Neural cell (in vitro differentiated cells): ENCODE measurements around the gene CEMIP. TPM values are rescaled to one million over a fixed set of nuclear protein-coding genes. Genes with fewer than 3 reads are reported as not detected.

Source experiments
- H2AFZ ChIP-seq: fragments of 200-600, 300-800 bp; sonication (generic), shearing (Covaris generic); 2 replicates; pipeline ENCODE4 v1.6.0; 2014; ENCODE audit warnings: low read depth, mild to moderate bottlenecking, antibody characterized with exemption, low read length, moderate library complexity
- H3F3A ChIP-seq: fragments of 200-600 bp; shearing (Covaris generic); 2 replicates; pipeline ENCODE4 v1.6.1; 2016; ENCODE audit warnings: mild to moderate bottlenecking, moderate library complexity, mixed read lengths, antibody characterized with exemption, low read length; ENCODE audit not compliant: insufficient read depth, poor library complexity, severe bottlenecking
- H3K27ac ChIP-seq: fragments of 200-600, 300-800 bp; sonication (generic), shearing (Covaris generic); 2 replicates; pipeline ENCODE4 v1.5.1; 2014; ENCODE audit warnings: mild to moderate bottlenecking, low read length, moderate library complexity
- H3K27me3 ChIP-seq: fragments of 300-800, 200-600 bp; sonication (generic), shearing (Covaris generic); 2 replicates; pipeline ENCODE4 v1.6.0; 2014; ENCODE audit warnings: mild to moderate bottlenecking, low read depth, low read length, moderate library complexity; ENCODE audit not compliant: insufficient read depth
- H3K36me3 ChIP-seq: fragments of 300-800, 200-600 bp; sonication (generic), shearing (Covaris generic); 2 replicates; pipeline ENCODE4 v1.5.1; 2014; ENCODE audit warnings: mild to moderate bottlenecking, antibody characterized with exemption, low read length, moderate library complexity; ENCODE audit not compliant: insufficient read depth
- H3K4me2 ChIP-seq: fragments of 300-800, 200-600 bp; sonication (generic), shearing (Covaris generic); 2 replicates; pipeline ENCODE4 v1.6.0; 2014; ENCODE audit warnings: mild to moderate bottlenecking, low read length
- H3K4me3 ChIP-seq: fragments of 300-800, 200-600 bp; sonication (generic), shearing (Covaris generic); 2 replicates; pipeline ENCODE4 v1.5.1; 2014; ENCODE audit warnings: mild to moderate bottlenecking, low read length, moderate library complexity
- H3K79me2 ChIP-seq: fragments of 200-600 bp; shearing (Covaris generic); replicated peaks from 2 replicates; pipeline ENCODE4 v1.6.0; 2014; ENCODE audit warnings: mild to moderate bottlenecking, low read length, moderate library complexity; ENCODE audit not compliant: insufficient read depth
- H3K9ac ChIP-seq: fragments of 300-800, 200-600 bp; sonication (generic), shearing (Covaris generic); 2 replicates; pipeline ENCODE4 v1.6.1; 2016; ENCODE audit warnings: mild to moderate bottlenecking, low read length, mixed read lengths
- H3K9me2 ChIP-seq: fragments of 200-600 bp; shearing (Covaris generic); 2 replicates; pipeline ENCODE4 v1.6.1; 2016; ENCODE audit warnings: mild to moderate bottlenecking, low read length, mixed read lengths; ENCODE audit not compliant: insufficient read depth
- H3K9me3 ChIP-seq: fragments of 200-600, 300-800 bp; sonication (generic), shearing (Covaris generic); 2 replicates; pipeline ENCODE4 v1.6.1; 2016; ENCODE audit warnings: mild to moderate bottlenecking, mixed run types, low read length, moderate library complexity, mixed read lengths
- H4K20me1 ChIP-seq: fragments of 200-600 bp; shearing (Covaris generic); 2 replicates; pipeline ENCODE4 v1.6.1; 2016; ENCODE audit warnings: mild to moderate bottlenecking, mixed run types; ENCODE audit not compliant: insufficient read depth
- CTCF ChIP-seq: fragments of 450-650 bp; IDR thresholded peaks from 2 replicates; pipeline ENCODE4 v1.5.1; 2014; ENCODE audit warnings: antibody characterized with exemption, mild to moderate bottlenecking, moderate library complexity; ENCODE audit not compliant: poor library complexity, severe bottlenecking
- EP300 ChIP-seq: fragments of 450-650 bp; conservative IDR thresholded peaks from 2 replicates; pipeline ENCODE4 v1.6.1; 2014; ENCODE audit warnings: antibody characterized with exemption, mild to moderate bottlenecking, moderate library complexity; ENCODE audit not compliant: poor library complexity, severe bottlenecking
- EZH2 ChIP-seq: fragments of 200-600, 300-800 bp; shearing (Covaris generic), sonication (generic); IDR thresholded peaks from 2 replicates; pipeline ENCODE4 v1.6.1; 2014; ENCODE audit warnings: antibody characterized with exemption, low read length, borderline replicate concordance, mild to moderate bottlenecking; ENCODE audit not compliant: insufficient read depth, poor library complexity, severe bottlenecking
- MXI1 ChIP-seq: fragments of 450-650 bp; conservative IDR thresholded peaks from 2 replicates; pipeline ENCODE4 v1.6.1; 2014; ENCODE audit warnings: antibody characterized with exemption, mild to moderate bottlenecking; ENCODE audit not compliant: poor library complexity, severe bottlenecking
- POLR2AphosphoS5 ChIP-seq: IDR thresholded peaks from 2 replicates; pipeline ENCODE4 v1.6.1; 2012
- RAD21 ChIP-seq: fragments of 450-650 bp; conservative IDR thresholded peaks from 2 replicates; pipeline ENCODE4 v1.6.1; 2014; ENCODE audit warnings: antibody characterized with exemption, mild to moderate bottlenecking, moderate library complexity
- REST ChIP-seq: IDR thresholded peaks from 2 replicates; pipeline ENCODE4 v1.6.1; 2012; ENCODE audit warnings: borderline replicate concordance
- SMC3 ChIP-seq: fragments of 450-650 bp; conservative IDR thresholded peaks from 2 replicates; pipeline ENCODE4 v1.6.1; 2014; ENCODE audit warnings: antibody characterized with exemption, mild to moderate bottlenecking, moderate library complexity; ENCODE audit not compliant: poor library complexity
- TAF1 ChIP-seq: IDR thresholded peaks from 2 replicates; pipeline ENCODE4 v1.6.1; 2012; ENCODE audit warnings: low read depth
- polyA minus RNA-seq: library from RNA; depleted of rRNA, polyadenylated mRNA; stranded (reverse); fragments of >200 nt; gene quantifications from 2 replicates; pipeline ENCODE4 v1.2.3, GENCODE V29; 2014
- polyA plus RNA-seq: library from polyadenylated mRNA; depleted of rRNA; stranded (reverse); fragments of >200 nt; gene quantifications from 2 replicates; pipeline ENCODE4 v1.2.3, GENCODE V29; 2014

CEMIP gene, protein sequence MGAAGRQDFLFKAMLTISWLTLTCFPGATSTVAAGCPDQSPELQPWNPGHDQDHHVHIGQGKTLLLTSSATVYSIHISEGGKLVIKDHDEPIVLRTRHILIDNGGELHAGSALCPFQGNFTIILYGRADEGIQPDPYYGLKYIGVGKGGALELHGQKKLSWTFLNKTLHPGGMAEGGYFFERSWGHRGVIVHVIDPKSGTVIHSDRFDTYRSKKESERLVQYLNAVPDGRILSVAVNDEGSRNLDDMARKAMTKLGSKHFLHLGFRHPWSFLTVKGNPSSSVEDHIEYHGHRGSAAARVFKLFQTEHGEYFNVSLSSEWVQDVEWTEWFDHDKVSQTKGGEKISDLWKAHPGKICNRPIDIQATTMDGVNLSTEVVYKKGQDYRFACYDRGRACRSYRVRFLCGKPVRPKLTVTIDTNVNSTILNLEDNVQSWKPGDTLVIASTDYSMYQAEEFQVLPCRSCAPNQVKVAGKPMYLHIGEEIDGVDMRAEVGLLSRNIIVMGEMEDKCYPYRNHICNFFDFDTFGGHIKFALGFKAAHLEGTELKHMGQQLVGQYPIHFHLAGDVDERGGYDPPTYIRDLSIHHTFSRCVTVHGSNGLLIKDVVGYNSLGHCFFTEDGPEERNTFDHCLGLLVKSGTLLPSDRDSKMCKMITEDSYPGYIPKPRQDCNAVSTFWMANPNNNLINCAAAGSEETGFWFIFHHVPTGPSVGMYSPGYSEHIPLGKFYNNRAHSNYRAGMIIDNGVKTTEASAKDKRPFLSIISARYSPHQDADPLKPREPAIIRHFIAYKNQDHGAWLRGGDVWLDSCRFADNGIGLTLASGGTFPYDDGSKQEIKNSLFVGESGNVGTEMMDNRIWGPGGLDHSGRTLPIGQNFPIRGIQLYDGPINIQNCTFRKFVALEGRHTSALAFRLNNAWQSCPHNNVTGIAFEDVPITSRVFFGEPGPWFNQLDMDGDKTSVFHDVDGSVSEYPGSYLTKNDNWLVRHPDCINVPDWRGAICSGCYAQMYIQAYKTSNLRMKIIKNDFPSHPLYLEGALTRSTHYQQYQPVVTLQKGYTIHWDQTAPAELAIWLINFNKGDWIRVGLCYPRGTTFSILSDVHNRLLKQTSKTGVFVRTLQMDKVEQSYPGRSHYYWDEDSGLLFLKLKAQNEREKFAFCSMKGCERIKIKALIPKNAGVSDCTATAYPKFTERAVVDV (N-terminal part only)
- polyA plus RNA-seq (0.04 and 0.06 TPM in 2 replicates), polyA minus RNA-seq (not detected in 2 replicates)

DNA sequence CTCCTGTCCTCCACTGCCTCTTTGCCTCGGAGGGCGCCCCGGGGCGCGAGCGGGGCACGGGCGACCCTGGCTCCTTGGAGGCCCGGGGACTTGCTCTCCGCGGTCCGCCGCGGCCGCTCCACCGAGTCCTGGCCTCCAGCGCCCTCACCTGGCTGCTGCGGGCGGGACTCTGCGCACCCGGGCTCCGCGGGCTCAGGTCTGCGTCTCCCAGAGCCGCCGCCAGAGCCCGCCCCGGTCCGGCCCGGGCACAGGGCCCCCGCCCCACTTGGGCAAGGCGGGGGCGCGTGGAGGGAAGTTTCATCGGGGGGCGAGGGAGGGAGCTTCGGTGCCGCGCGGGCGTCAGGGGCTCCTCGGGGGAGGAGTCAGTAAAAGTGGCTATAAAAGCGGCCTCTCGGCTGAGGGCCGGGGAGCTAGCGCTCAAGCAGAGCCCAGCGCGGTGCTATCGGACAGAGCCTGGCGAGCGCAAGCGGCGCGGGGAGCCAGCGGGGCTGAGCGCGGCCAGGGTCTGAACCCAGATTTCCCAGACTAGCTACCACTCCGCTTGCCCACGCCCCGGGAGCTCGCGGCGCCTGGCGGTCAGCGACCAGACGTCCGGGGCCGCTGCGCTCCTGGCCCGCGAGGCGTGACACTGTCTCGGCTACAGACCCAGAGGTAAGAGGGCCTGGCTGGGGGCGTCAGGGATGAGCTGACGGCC, at the start of gene CEMIP:
TSS of gene CEMIP (plus strand) at position 407 of the 694 bp plus-strand sequence. CDS start 94,510 bp downstream, outside the sequence.
- Histone ChIP-seq H3K9ac (peak within 1 kb of the TSS; percentile 31), H3K27me3 (peaks cover 57% of the 10 kb centered on the region), H3K9me2 (no peaks in the 10 kb centered on the region), H4K20me1 (no peaks in the 10 kb centered on the region), H3F3A (no peaks in the 10 kb centered on the region), H2AFZ (peak within 1 kb of the TSS; percentile 4), H3K9me3 (no peaks in the 10 kb centered on the region), H3K36me3 (no peaks in the 10 kb centered on the region), H3K4me2 (peak within 1 kb of the TSS; percentile 44), H3K27ac (no peak within 1 kb of the TSS), H3K79me2 (no peaks in the 10 kb centered on the region), H3K4me3 (peak within 1 kb of the TSS; percentile 84)
- no peak for TF ChIP-seq REST
- TF ChIP-seq CTCF = peak; percentile 96
- no peak for TF ChIP-seq POLR2AphosphoS5
- TF ChIP-seq EP300 = peak; percentile 8
- TF ChIP-seq MXI1 = peak; percentile 21
- no peak for TF ChIP-seq EZH2
- TF ChIP-seq RAD21 = peak; percentile 90
- no peak for TF ChIP-seq TAF1
- peak; percentile 88 for TF ChIP-seq SMC3
